Measurements from ENCODE around the gene EIF5. TPM values are rescaled to one million over a fixed set of nuclear protein-coding genes. Genes with fewer than 3 reads are reported as not detected.
A peak's percentile ranks its signal among the peaks of the same experiment; 100 is the strongest.

Gene EIF5
- 186 TPM for total RNA-seq

- Histone ChIP-seq H3K9me3 (no peaks in the 10 kb centered on the region), H3K27ac (peak within 1 kb of the TSS; percentile 100), H3K4me3 (peak within 1 kb of the TSS; percentile 98 to 99), H3K4me1 (peaks cover 42% of the 10 kb centered on the region), H3K27me3 (no peaks in the 10 kb centered on the region), H3K36me3 (peaks cover 5 to 35% of the 10 kb centered on the region in 2 donors)
- intact Hi-C loops (cut with DNase I): loop anchor here (1.0 kb wide), 1 partner anchor 51 kb away; the partner anchor contains the start of gene MARK3
- DNase-seq (ENCODE audit: extremely low spot score in 2 of 2): peak in 1 of 2 donors; percentile 99
- TF ChIP-seq POLR2A (IDR thresholded peaks at IDR 0.05) (peak; percentile 93 to 95), CTCF (IDR thresholded peaks at IDR 0.05) (peak in 1 of 3 experiments; percentile 45), POLR2AphosphoS5 (IDR thresholded peaks at IDR 0.05; ENCODE audit: insufficient read depth in 1 of 2, low read depth in 1 of 2) (peak; percentile 99 to 100)
Observed at GRCh38 chr14:103333754-103334643, at the start of gene EIF5. Gene EIF5, plus strand, starts transcription at chr14:103334237. Its CDS starts 1,624 bp downstream, at chr14:103335861.

- DNase-seq (ENCODE audit: extremely low spot score in 2 of 2): no peak
- Histone ChIP-seq H3K36me3 (no peaks in the 10 kb centered on the region), H3K27me3 (no peaks in the 10 kb centered on the region), H3K4me1 (peaks cover 5% of the 10 kb centered on the region), H3K9me3 (no peaks in the 10 kb centered on the region), H3K4me3 (no peak overlapping the region), H3K27ac (no peak overlapping the region)
- intact Hi-C loops (cut with DNase I): no loop called here
- TF ChIP-seq POLR2A (IDR thresholded peaks at IDR 0.05): no peak
- no peak for TF ChIP-seq CTCF (IDR thresholded peaks at IDR 0.05)
- no peak for TF ChIP-seq POLR2AphosphoS5 (IDR thresholded peaks at IDR 0.05; ENCODE audit: insufficient read depth in 1 of 2, low read depth in 1 of 2)
Observed at GRCh38 chr14:103284574-103285467, 49.2 kb upstream of the EIF5 start.

- intact Hi-C loops (cut with DNase I): no loop called here
- H3K27me3 ChIP-seq: no peaks in the 10 kb centered on the region
- H3K36me3 ChIP-seq: no peaks in the 10 kb centered on the region
- no peaks in the 10 kb centered on the region for H3K4me1 ChIP-seq
- peak in 1 of 2 donors; percentile 11 for DNase-seq (ENCODE audit: extremely low spot score in 2 of 2)
- H3K4me3 ChIP-seq: no peak overlapping the region
- H3K9me3 ChIP-seq: no peaks in the 10 kb centered on the region
- H3K27ac ChIP-seq: no peak overlapping the region
- TF ChIP-seq POLR2AphosphoS5 (IDR thresholded peaks at IDR 0.05; ENCODE audit: insufficient read depth in 1 of 2, low read depth in 1 of 2): no peak
- TF ChIP-seq CTCF (IDR thresholded peaks at IDR 0.05): no peak
- TF ChIP-seq POLR2A (IDR thresholded peaks at IDR 0.05): no peak
Observed at GRCh38 chr14:103286460-103286859, 47.6 kb upstream of the EIF5 start.

GRCh38 chr14:103286968-103287850 lies 46.8 kb upstream of the EIF5 start:
- DNase-seq (ENCODE audit: extremely low spot score in 2 of 2): peak; percentile 52 to 64
- Histone ChIP-seq H3K4me3 (no peak overlapping the region), H3K27me3 (no peaks in the 10 kb centered on the region), H3K36me3 (no peaks in the 10 kb centered on the region), H3K4me1 (no peaks in the 10 kb centered on the region), H3K27ac (no peak overlapping the region), H3K9me3 (no peaks in the 10 kb centered on the region)
- intact Hi-C loops (cut with DNase I): no loop called here
- TF ChIP-seq POLR2A (IDR thresholded peaks at IDR 0.05) (no peak), POLR2AphosphoS5 (IDR thresholded peaks at IDR 0.05; ENCODE audit: insufficient read depth in 1 of 2, low read depth in 1 of 2) (no peak), CTCF (IDR thresholded peaks at IDR 0.05) (no peak)
